IMR-90 (cell line): ENCODE data around the gene SUB1.

Experiments
- BHLHE40 ChIP-seq: fragments of 150-350 bp; IDR thresholded peaks from 2 replicates; pipeline ENCODE4 v1.6.1; 2016; ENCODE audit warnings: mild to moderate bottlenecking, low read depth, low read length
- CEBPB ChIP-seq: IDR thresholded peaks from 2 replicates; pipeline ENCODE4 v1.6.1; 2012; ENCODE audit warnings: low read depth, low read length, improper control_type of control experiment
- CTCF ChIP-seq: conservative IDR thresholded peaks from 2 replicates; pipeline ENCODE4 v1.5.1; 2012; ENCODE audit warnings: mild to moderate bottlenecking, low read depth, low read length, improper control_type of control experiment
- ELK1 ChIP-seq: fragments of 150-350 bp; IDR thresholded peaks from 2 replicates; pipeline ENCODE4 v1.6.1; 2016; ENCODE audit warnings: low read depth, mild to moderate bottlenecking, low read length, moderate library complexity, borderline replicate concordance
- MAFK ChIP-seq: IDR thresholded peaks from 2 replicates; pipeline ENCODE4 v1.6.1; 2012; ENCODE audit warnings: low read depth, low read length, improper control_type of control experiment
- NFE2L2 ChIP-seq: fragments of 150-350 bp; IDR thresholded peaks from 2 replicates; pipeline ENCODE4 v1.6.1; 2016; ENCODE audit warnings: low read depth, mild to moderate bottlenecking, low read length
- POLR2A ChIP-seq: IDR thresholded peaks from 2 replicates; pipeline ENCODE4 v1.6.1; 2012; ENCODE audit warnings: mild to moderate bottlenecking, low read depth, low read length
- RAD21 ChIP-seq: IDR thresholded peaks from 2 replicates; pipeline ENCODE4 v1.6.1; 2012; ENCODE audit warnings: low read length, improper control_type of control experiment
- RCOR1 ChIP-seq: IDR thresholded peaks from 2 replicates; pipeline ENCODE4 v1.6.1; 2012; ENCODE audit warnings: mild to moderate bottlenecking, low read length, improper control_type of control experiment; ENCODE audit not compliant: insufficient replicate concordance
- SMC3 ChIP-seq: fragments of 150-350 bp; IDR thresholded peaks from 2 replicates; pipeline ENCODE4 v1.6.1; 2016; ENCODE audit warnings: low read depth, mild to moderate bottlenecking, antibody characterized with exemption, low read length, moderate library complexity
- USF2 ChIP-seq: fragments of 150-350 bp; IDR thresholded peaks from 2 replicates; pipeline ENCODE4 v1.6.1; 2017; ENCODE audit warnings: mild to moderate bottlenecking, antibody characterized with exemption, low read length, low read depth

- no peak for TF ChIP-seq BHLHE40
- no peak for TF ChIP-seq SMC3
- no peak for TF ChIP-seq CTCF
- no peak for TF ChIP-seq NFE2L2
- no peak for TF ChIP-seq MAFK
- no peak for TF ChIP-seq ELK1
- TF ChIP-seq CEBPB: no peak
- TF ChIP-seq POLR2A: no peak
- no peak for TF ChIP-seq RAD21
- TF ChIP-seq USF2: no peak
- no peak for TF ChIP-seq RCOR1
Measured at GRCh38 chr5:32595118-32595517, 9.8 kb downstream of the SUB1 start.
